GM12892 (cell line): Measurements from ENCODE around the gene ANXA6.

Experiments
- POLR2A ChIP-seq: IDR thresholded peaks from 2 replicates; pipeline ENCODE4 v1.6.1; 2011; ENCODE audit warnings: low read depth, low read length, control low read depth
- POLR2AphosphoS5 ChIP-seq: IDR thresholded peaks from 2 replicates; pipeline ENCODE4 v1.6.1; 2011; ENCODE audit warnings: low read depth, low read length, control low read depth
- TAF1 ChIP-seq: IDR thresholded peaks from 2 replicates; pipeline ENCODE4 v1.6.1; 2011; ENCODE audit warnings: low read depth, mild to moderate bottlenecking, control low read depth, low read length, borderline replicate concordance

DNA sequence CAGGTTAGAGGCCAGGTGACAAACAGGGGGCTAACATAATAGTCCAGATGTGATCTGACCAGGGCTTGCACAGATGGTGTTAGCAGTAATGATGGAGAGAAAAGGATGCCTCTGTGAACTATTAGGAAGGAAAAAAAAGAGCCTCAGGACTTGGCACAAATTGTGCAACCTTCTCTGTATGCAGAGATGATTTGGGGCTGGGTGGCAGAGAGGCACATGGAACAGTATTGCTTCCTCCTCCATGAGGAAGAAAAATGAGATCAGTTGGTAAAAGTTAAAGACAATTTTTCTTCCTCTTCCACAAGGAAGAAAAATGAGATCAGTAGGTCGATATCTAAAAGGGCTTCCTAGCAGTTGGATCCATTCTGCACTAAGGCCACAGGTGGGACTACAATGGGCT, 13.9 kb upstream of the ANXA6 start:
- TF ChIP-seq POLR2AphosphoS5, result no peak
- TF ChIP-seq POLR2A, result no peak
- no peak for TF ChIP-seq TAF1
